Right hindlimb (tissue), 1 donor: ENCODE results near the gene LAPTM5.

Experiments used
- DNase-seq: peaks from one replicate; pipeline ENCODE4 v3.0.0-alpha.2; 2018

The LAPTM5 gene

GRCh38 chr1:30741239-30741894 is 16.2 kb downstream of the LAPTM5 start:
- no peak for DNase-seq

- no peak for DNase-seq
Observed at GRCh38 chr1:30740251-30741238, 17.0 kb downstream of the LAPTM5 start.

DNA sequence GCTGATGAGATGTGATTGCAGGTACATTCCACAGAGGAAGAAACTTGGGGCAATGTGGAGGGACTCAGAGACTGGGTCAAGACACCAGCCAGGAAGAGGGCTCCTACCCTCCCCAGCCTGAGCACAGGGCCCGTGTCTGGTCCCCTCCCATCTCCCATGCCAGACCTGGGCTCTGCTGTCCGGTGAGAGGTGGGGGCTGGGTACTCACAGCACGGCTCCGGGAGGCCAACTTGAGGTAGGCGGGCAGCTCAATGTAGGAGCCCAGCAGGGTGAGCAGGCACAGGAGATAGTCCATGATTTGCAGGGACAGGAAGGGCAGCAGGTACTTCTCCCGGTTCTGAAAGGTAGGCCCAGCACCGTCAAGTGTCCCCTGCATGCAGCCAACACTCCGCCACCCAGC is 18.0 kb downstream of the LAPTM5 start:
- no peak for DNase-seq

- DNase-seq: no peak
Observed at GRCh38 chr1:30738715-30739559, 18.6 kb downstream of the LAPTM5 start.

DNA sequence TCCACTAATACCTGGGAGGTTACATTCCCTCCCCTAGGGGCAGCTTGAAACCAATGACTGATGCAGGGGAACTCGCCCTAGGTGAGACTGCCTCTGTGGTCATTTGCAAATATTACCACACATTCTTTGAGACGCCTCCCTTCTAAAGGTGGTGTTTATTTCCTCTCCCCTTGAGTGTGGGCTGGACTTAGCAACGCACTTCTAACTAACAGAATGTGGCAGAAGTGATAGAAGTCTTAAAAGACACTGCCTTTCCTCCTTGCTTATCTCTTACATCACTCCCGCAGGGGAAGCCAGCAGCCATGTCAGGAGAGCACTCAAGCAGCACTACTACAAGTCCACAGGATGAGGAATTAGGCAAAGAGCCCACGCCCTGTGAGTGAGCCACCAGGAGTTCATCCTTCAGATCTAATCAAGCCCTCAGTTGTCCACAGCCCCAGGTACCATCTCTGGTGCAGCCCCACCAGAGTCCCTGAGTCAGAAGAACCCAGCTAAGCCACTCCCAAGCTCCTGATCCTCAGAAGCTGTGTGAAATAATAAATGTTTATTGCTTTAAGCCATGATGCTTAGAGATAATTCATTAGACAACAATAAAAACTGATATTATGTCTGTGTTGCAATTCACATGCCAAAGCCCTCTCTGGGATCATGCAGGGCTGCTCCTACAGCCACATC is 19.4 kb downstream of the LAPTM5 start:
- DNase-seq: no peak

DNA sequence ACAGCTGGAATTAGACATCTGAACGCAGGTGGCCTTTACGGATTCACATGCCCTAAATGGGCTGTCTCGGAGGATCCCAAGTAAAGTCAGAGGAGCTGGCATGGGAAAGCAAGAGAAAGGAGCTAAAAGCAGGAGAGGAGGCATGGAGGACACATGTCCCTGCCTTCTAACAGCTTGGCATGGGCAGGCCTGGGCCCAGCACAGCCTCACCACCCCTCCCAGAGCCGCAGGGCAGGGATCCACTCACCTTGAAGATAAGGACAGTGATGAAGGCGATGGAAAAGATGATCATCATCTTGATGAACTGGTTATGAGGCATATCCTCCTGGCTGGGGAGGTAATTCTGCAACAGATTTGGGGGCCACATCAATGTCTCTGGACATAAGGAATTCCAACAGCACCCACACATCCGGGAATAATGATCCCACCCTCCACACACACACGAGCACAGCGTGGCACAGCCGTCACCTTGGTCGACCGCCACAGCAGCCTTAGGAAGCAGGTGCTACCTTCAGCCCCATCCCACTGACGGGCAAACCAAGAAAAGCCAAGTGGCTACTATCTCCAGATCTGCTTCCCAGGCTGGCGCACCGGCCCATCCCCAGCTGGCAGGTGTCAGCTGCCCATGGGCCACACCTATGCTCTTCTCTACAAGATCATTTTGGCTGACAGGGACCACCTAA is 20.1 kb downstream of the LAPTM5 start:
- no peak for DNase-seq

GRCh38 chr1:30735668-30736498 is 21.7 kb downstream of the LAPTM5 start:
- DNase-seq: no peak

DNA sequence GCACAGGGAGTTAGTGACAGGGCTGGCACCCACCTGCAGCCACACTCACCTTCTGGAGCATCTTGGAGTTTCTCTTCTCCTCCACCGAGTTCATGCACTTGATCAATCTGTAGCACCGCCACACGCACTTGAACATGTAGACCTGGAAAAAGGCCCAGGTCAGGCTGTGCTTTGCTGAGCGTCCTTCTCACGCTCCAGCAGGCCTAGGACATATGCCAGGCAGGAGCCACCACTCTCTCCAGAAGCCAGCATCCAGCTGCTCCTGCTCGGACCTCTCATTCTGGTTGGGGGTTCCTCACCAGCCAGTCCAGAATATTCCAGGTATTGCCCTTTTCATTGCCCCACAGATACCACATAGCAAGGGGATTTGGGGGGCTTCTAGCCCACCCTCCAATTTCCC is 22.4 kb downstream of the LAPTM5 start:
- no peak for DNase-seq

- no peak for DNase-seq
Observed at GRCh38 chr1:30734580-30734979, 23.0 kb downstream of the LAPTM5 start.

DNA sequence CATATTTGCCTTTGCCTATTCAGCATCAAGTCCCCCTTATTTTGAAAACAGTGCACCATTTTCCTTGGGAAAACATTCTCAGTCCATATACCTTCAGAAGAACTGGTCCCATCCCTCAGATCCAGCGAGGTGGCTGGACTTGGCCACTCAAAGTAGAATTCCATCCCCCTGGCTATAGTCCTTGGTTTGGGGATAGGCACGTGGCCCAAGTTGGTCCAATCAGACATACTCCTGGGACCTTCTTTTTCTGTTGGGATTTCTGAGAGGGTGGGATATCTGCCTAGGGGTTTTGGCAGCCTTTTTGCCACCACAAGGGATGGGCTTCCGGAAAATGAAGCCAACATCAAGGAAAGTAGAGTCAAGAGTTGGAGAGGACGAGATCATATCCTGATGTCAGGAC is 23.5 kb downstream of the LAPTM5 start:
- no peak for DNase-seq

DNA sequence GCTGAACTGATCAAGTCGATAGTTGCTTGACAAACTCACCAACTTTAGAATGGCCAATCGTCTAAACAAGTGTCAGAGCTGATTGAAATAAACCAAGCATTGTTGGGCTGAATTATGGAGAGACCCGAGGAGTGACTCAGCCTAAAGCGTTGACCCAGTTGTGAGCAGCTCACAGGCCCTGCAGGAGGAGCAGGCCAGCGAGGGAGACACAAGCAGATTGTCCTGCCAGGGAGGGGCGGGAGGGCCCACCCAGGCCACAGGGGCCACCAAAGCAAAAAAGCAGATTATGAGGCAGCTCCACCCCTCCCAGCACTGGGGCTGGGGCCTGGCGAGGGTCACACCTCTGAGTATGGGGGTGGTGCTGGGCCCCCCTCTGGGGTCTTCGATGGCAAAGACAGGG is 24.1 kb downstream of the LAPTM5 start:
- DNase-seq: no peak

DNA sequence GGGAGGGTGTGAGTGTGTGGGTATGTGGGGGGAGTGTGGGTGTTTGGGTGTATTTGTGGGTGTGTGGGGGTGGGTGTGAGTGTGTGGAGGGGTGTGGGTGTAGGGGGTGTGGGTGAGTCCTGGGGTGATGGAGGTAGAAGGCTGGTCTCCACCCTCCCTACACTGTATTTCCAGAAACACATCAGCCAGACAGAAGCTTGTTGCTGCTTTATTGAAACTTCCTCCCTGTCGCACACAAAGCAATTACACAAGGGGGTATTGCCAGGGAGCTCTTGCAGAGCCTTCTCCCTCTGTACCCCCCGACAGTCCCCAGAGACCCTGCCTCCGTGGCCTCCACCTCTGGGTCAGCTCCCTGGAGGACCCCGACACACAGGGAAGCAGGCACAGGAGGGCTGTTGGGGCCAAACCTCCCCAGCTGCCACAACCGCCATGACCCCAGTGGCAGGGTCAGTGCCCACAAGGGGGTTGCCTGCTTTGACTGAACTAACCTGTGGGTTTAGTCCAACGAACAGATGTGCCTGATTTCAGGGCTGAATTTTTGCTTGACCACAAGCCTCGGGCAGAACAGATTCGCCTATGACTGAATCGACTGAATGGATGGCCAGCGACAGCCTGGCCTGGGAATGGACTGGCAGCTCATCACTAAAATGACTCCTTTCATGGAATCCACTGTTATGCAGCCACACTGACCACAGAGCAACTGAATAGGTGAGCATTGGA is 25.1 kb downstream of the LAPTM5 start:
- DNase-seq: no peak

- DNase-seq: no peak
Observed at GRCh38 chr1:30731806-30732276, 25.7 kb downstream of the LAPTM5 start.

- DNase-seq: no peak
Observed at GRCh38 chr1:30731109-30731805, 26.3 kb downstream of the LAPTM5 start.

DNA sequence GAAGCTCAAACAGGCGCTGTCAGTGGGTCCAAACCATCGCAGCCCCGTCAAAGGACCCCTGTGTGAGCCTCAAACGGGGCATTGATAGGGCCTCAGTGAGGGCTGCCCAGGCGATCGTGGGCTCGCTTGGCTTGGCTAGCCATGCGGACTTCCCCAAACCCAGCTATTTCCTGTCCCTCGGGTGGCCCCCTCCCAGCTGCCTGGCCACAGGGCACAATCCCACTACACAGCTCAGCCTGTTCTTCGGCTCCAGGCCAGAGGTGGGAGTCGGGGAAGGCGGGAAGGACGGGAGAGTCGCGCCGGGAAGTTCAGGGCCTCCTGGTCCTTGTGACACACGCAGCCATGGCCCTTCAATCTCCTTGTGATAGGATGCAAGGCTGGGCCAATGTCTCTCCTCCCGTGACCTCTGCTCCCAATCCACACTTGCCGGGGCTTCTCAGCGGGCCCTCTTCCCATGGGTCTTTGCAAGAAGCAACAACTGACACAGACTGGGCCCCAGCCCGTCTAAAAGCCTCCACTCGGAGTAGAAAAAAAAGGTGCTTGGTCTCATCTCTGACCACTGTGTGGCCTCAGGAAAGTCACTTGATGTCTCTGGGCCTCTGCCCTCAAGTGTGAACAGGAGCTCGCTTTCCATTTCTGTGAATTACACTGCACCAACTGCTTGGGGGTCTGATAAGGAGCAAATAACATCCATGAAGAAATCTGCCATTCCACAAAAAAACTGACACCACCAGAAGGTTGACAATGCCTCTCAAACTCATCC is 27.0 kb downstream of the LAPTM5 start:
- DNase-seq: peak; percentile 72

DNA sequence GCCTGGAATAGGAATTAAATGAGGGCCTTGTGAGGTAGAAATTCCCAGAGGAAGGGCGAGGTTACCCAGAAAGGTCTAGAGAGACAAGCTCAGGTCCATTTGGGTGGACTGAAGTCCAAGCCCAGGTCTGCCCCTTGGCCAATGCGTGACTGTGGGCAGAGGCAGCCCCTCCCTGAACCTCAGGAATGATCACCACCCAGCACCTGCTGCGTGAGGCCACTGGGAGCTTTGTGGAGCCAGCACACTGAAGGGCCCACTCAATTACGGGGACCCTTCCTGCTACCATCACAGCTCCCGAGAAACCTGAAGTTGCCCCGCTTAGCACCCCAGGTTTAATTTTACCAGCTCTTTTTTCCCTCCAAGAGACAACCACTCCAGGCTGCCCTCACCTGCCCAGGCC is 27.7 kb downstream of the LAPTM5 start:
- DNase-seq: no peak

GRCh38 chr1:30728832-30729638 is 28.5 kb downstream of the LAPTM5 start:
- DNase-seq: no peak

- DNase-seq: no peak
Observed at GRCh38 chr1:30728340-30728739, 29.2 kb downstream of the LAPTM5 start.
